Memory B cell (primary cell): ENCODE results near the gene SCUBE3.

Experiments
- ATAC-seq: fragments of 150-1000 bp; cut with Tn5 transposase; 2 replicates; pipeline ENCODE4 v1.10.0; 2021; ENCODE audit warnings: low read depth, mild to moderate bottlenecking, moderate library complexity
- DNase-seq, 2 donors: peaks; one replicate each; pipeline ENCODE4 v3.0.0; 2022; ENCODE audit warnings: low spot score in 2 of 2
- H3K27ac Mint-ChIP-seq: one replicate; pipeline ENCODE4 v1.8.0; 2022; ENCODE audit warnings: mild to moderate bottlenecking, moderate library complexity, mixed read lengths
- H3K27me3 Mint-ChIP-seq: one replicate; pipeline ENCODE4 v1.8.0; 2022; ENCODE audit warnings: mixed read lengths
- H3K36me3 Mint-ChIP-seq: one replicate; pipeline ENCODE4 v1.8.0; 2022; ENCODE audit warnings: mild to moderate bottlenecking, mixed read lengths
- H3K4me1 Mint-ChIP-seq: one replicate; pipeline ENCODE4 v1.8.0; 2022; ENCODE audit warnings: mixed read lengths
- H3K4me3 Mint-ChIP-seq: one replicate; pipeline ENCODE4 v1.8.0; 2022; ENCODE audit warnings: mild to moderate bottlenecking, moderate library complexity, mixed read lengths
- H3K9me3 Mint-ChIP-seq: one replicate; pipeline ENCODE4 v1.8.0; 2022; ENCODE audit warnings: mixed read lengths

SCUBE3 gene

DNA sequence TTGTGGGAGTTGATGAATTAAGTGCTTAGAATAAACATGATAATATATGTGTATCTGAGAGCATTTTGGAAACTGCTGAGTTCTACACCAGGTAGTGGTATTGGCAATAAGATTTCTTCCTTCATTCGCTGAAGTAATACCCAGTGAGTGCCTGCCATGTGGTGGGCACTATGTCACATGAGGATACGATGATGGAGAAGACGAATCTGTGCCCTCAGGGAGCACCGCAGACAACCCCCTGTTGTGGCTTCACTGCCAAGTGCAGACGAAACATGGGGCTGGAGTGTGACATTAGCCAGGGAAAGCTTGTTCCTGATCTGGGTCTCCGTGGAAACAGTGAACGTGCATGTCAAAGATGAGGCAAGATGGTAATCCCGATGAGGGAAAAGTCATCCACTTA lies 53.7 kb downstream of the SCUBE3 start:
- DNase-seq (no peak), ATAC-seq (no peak)
- Mint-ChIP-seq H3K9me3 (no peaks in the 10 kb centered on the region), H3K4me1 (peaks cover 20% of the 10 kb centered on the region), H3K27me3 (no peaks in the 10 kb centered on the region), H3K27ac (no peak overlapping the region), H3K4me3 (no peak overlapping the region), H3K36me3 (peaks cover 6% of the 10 kb centered on the region)

DNA sequence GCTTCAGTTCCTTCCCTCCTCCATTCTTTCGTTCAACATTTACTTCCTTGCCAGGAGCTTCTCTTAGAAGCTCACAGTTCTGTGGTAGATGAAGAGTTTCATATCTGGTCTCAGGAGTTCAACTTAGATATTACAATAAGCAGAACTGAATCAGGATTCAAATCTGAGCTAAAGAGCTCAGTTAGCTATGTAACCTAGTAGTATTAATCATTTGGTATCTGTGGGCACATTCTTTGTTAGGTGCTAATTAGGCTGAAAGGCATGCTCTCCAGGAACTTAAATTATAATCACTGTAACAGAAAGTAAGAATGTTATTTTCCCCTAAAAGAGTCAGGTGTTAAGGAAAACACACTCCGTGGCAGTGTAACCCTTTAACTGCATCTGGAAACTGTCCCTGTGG lies 54.1 kb downstream of the SCUBE3 start:
- Mint-ChIP-seq H3K9me3 (no peaks in the 10 kb centered on the region), H3K4me3 (no peak overlapping the region), H3K4me1 (peaks cover 15% of the 10 kb centered on the region), H3K36me3 (peaks cover 6% of the 10 kb centered on the region), H3K27ac (no peak overlapping the region), H3K27me3 (no peaks in the 10 kb centered on the region)
- ATAC-seq = no peak
- no peak for DNase-seq

DNA sequence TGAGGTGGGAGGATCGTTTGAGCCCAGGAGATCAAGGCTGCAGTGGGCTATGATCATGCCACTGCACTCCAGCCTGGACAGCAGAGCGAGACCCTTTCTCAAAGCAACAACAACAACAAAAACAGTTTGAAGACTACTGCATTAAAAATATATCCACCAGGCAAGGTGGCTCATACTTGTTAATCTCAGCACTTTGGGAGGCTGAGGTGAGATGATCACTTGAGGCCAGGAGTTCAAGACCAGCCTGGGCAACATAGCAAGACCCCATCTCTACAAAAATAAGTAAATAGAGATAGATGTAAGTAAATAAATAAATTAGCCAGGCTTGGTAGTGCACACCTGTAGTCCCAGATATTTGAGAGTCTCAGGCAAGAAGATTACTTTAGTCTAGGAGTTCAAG lies 58.2 kb downstream of the SCUBE3 start:
- no peak overlapping the region for H3K4me3 Mint-ChIP-seq
- H3K4me1 Mint-ChIP-seq = peaks cover 8% of the 10 kb centered on the region

DNA sequence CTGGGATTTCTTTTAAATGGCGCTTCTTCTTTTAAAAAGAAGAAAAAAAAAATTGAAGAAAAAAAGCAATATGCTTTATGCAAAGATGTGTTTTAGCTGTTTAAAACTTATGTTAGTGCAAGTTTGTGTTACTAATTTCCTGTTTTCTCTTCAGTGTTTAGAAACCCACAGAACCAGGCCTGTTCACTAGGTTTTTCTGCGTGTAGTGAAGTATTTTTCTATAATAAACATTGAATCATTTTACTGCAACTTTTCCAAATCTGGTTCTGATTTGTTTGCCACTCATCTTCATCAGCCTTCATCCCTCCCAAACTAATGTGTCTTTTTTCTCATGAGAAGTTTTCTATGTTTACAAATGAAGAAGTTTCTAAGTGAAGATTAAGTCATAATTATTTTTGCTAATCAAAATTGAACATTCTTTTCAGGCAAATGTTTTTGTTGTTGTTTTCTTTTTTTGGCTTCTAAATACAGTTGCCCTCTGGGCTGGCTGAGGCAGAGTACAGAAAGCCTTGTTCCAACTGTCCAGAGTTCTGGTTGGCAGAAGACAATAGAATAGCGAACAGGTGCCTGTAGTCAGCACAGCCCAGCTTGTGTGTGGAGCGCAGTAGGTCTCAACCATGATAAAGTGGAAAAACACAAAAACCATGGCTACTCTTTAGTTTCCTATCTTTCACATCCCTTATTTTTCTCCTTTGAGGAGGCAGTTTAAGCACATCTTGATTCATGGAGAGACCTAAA lies 60.2 kb downstream of the SCUBE3 start:
- H3K9me3 Mint-ChIP-seq = no peaks in the 10 kb centered on the region
- H3K27me3 Mint-ChIP-seq = no peaks in the 10 kb centered on the region
- peaks cover 11% of the 10 kb centered on the region for H3K4me1 Mint-ChIP-seq
- DNase-seq (no peak), ATAC-seq (no peak)
- no peak overlapping the region for H3K4me3 Mint-ChIP-seq
- no peak overlapping the region for H3K27ac Mint-ChIP-seq
- H3K36me3 Mint-ChIP-seq = peaks cover 3% of the 10 kb centered on the region

More for the DNA sequence above, 58.2 kb downstream of the SCUBE3 start:
- Mint-ChIP-seq H3K27ac (no peak overlapping the region), H3K27me3 (no peaks in the 10 kb centered on the region), H3K9me3 (no peaks in the 10 kb centered on the region), H3K36me3 (peaks cover 5% of the 10 kb centered on the region)
- ATAC-seq = no peak
- no peak for DNase-seq

DNA sequence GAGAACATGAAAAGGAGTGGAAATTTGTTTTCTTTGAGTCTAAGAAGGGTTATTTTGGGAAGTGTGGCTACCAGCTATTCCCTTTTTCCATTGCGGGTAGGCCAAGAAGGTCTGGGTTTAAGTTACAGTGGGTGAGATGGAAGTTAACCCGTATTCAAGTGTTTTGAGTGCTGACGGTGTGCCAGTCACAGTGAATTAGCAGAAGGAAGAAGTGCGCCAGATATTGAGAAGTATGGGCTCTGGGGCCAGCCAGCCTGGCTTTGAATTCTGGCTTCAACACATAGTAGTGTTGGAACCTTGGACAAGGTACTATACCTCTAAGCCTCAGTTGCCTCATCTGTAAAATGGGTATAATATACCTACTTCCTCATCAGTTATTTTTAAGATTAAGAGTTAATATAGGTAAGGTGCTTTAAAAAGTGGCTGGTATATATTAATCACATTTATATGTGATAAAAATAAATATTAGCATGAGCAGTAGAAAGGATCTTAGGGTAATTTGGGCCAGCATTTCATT lies 62.0 kb downstream of the SCUBE3 start:
- peaks cover 1% of the 10 kb centered on the region for H3K36me3 Mint-ChIP-seq
- peaks cover 11% of the 10 kb centered on the region for H3K4me1 Mint-ChIP-seq
- peak overlapping the region; percentile 35 for H3K27ac Mint-ChIP-seq
- DNase-seq = no peak
- no peak overlapping the region for H3K4me3 Mint-ChIP-seq
- H3K27me3 Mint-ChIP-seq = no peaks in the 10 kb centered on the region
- ATAC-seq = no peak
- H3K9me3 Mint-ChIP-seq = no peaks in the 10 kb centered on the region

DNA sequence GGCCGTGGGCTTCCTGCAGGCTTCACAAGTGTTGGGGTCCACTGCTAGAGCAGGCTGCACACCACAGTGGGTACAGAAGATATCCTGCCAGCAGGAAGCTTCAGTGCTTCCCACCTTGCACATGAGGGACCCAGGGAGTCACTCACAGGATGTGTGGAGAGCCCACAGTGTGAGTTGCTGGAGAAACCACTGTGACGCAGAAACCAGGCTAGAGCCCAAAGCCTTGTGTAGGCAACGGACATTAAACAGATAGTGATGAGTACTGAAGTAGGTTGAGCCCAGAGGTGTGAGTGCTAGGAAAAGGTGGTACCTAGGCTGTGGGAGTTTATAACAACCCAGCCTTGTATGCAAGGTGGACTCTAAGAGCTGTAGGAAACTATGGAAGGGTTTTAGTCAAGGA lies 65.0 kb downstream of the SCUBE3 start:
- DNase-seq = no peak
- Mint-ChIP-seq H3K9me3 (no peaks in the 10 kb centered on the region), H3K4me1 (peaks cover 11% of the 10 kb centered on the region), H3K4me3 (no peak overlapping the region), H3K27me3 (no peaks in the 10 kb centered on the region), H3K36me3 (peaks cover 13% of the 10 kb centered on the region), H3K27ac (no peak overlapping the region)
- no peak for ATAC-seq

DNA sequence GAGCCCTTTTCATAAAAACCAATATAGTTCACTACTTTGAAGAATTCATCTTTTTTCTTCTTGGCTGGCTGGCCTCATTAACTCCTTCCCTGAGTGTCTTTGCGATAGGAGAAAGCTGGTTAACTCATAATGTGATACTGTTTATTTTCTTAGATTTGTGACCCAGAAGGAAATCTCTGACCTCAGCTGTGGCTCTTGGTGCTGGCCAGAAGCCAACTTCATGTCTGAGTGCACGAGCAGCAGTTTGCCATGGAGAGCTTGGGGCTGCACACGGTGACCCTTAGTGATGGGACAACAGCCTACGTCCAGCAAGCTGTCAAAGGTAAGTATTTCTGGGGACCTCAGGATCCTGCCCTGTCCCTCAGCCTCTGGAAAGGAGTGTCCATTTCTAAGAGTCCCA lies 67.1 kb downstream of the SCUBE3 start:
- Mint-ChIP-seq H3K4me3 (no peak overlapping the region), H3K9me3 (no peaks in the 10 kb centered on the region), H3K27ac (no peak overlapping the region), H3K27me3 (no peaks in the 10 kb centered on the region), H3K36me3 (peaks cover 21% of the 10 kb centered on the region), H3K4me1 (peaks cover 8% of the 10 kb centered on the region)
- DNase-seq (no peak), ATAC-seq (no peak)

DNA sequence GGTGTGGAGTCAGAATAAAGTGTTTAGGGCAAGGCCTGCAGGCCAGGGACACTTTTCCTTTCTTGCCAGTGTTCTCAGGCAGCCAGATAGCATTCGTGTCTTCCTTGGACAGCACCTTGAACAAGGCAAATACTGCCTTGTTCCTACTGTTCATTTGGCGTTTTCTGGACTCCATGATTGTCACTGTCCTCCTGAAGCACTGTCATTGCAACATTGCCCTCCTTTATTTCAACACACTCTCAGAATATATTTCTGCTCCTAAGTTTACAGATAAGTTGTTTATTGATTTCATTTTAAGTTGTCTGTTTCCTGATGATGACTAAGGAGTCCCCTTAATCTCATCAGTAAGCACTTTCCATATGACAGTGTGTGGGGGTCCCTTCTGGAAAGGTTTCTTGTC lies 68.7 kb downstream of the SCUBE3 start:
- Mint-ChIP-seq H3K4me1 (peaks cover 4% of the 10 kb centered on the region), H3K4me3 (no peak overlapping the region), H3K36me3 (peaks cover 31% of the 10 kb centered on the region), H3K27ac (no peak overlapping the region), H3K27me3 (no peaks in the 10 kb centered on the region), H3K9me3 (no peaks in the 10 kb centered on the region)
- ATAC-seq (no peak), DNase-seq (no peak)

DNA sequence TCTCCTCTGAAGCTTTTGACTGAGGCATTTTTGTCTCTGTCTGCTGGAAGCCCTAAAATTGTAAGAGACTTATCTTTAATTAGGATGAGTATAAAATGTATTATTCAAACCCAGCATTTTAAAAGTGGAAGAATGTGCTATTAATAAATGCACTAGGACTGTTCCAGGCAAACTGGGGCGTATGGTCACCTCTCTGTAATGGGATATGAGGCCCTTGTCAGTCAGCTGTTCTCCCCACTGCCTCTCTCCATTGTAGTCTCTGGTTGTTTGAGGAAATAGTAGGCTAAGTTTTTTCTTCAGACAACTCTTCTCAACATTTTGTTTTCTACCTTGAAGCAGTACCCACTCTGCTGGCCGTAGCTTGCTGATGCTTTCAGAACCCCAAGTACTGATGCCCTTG lies 69.6 kb downstream of the SCUBE3 start:
- Mint-ChIP-seq H3K4me1 (peaks cover 4% of the 10 kb centered on the region), H3K4me3 (no peak overlapping the region), H3K36me3 (peaks cover 31% of the 10 kb centered on the region), H3K9me3 (no peaks in the 10 kb centered on the region), H3K27me3 (no peaks in the 10 kb centered on the region), H3K27ac (peak overlapping the region; percentile 35)
- DNase-seq (no peak), ATAC-seq (no peak)

DNA sequence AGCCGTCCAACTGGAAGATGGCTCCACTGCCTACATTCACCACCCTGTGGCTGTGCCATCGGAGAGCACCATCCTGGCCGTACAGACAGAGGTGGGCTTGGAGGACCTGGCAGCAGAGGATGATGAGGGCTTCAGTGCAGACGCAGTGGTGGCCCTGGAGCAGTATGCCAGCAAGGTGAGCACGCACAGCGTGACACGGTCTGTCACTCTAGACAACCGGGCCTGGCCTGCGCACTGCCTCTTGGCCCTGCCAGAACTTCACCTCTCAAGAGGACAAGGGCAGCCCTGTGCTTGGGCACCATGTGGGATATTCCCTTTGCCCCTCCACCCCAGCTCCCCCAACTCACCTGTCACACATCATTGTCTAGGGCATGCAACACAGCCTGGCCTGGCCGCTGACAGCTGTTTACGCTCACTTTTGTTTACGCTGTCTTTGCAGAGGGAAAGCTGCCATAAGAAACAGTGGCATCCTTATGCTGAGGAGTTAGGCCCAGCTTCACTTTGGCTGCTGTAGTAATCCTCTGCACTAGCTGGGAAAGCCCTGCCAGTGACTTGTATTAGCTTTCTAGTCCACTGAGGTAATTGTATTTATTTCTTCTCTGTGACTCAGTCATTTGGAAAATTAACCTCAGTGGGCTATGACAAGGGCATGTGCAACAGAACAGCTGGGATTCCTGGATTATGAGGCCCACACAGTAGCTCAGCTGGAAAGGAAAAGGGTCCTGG lies 74.1 kb downstream of the SCUBE3 start:
- DNase-seq (no peak), ATAC-seq (no peak)
- Mint-ChIP-seq H3K4me3 (no peak overlapping the region), H3K4me1 (peaks cover 9% of the 10 kb centered on the region), H3K36me3 (peaks cover 46% of the 10 kb centered on the region), H3K27me3 (no peaks in the 10 kb centered on the region), H3K9me3 (no peaks in the 10 kb centered on the region), H3K27ac (no peak overlapping the region)

DNA sequence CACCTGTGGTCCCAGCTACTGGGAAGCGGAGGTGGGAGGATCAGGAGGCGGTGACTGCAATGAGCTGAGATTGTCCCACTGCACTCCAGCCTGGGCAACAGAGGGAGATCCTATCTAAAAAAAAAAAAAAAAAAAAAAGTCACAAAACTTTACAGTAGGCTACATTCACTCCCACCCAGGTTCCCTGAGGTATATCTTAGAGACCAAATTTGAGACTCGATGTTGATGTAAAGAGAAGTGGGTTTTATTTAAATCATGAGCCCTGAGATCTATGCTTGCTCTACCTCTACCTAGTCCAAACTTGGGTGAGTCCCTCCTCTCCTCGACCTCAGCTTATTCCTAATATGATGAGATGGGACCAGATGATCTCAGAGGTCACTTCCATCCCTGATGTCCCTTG lies 75.1 kb downstream of the SCUBE3 start:
- DNase-seq (no peak), ATAC-seq (no peak)
- H3K27ac Mint-ChIP-seq = no peak overlapping the region
- H3K9me3 Mint-ChIP-seq = no peaks in the 10 kb centered on the region
- H3K36me3 Mint-ChIP-seq = peaks cover 44% of the 10 kb centered on the region
- H3K4me3 Mint-ChIP-seq = no peak overlapping the region
- peaks cover 9% of the 10 kb centered on the region for H3K4me1 Mint-ChIP-seq
- H3K27me3 Mint-ChIP-seq = no peaks in the 10 kb centered on the region

DNA sequence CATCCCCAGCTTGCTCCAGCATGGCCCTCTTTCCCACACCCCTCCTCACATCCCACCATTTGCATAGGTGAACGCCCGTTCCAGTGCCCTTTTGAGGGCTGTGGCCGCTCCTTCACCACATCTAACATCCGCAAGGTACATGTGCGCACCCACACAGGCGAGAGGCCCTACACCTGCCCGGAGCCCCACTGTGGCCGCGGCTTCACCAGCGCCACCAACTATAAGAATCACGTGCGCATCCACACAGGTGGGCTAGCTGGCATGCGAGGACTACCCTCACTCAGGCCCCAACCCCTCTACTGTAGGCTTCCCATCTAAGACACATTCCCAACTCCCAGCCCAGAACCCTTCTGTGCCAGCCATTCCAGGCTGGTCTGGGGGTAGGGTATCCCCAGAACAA lies 77.7 kb downstream of the SCUBE3 start:
- ATAC-seq (no peak), DNase-seq (no peak)
- Mint-ChIP-seq H3K36me3 (peaks cover 34% of the 10 kb centered on the region), H3K9me3 (no peaks in the 10 kb centered on the region), H3K4me3 (no peak overlapping the region), H3K27ac (no peak overlapping the region), H3K4me1 (peaks cover 13% of the 10 kb centered on the region), H3K27me3 (no peaks in the 10 kb centered on the region)

DNA sequence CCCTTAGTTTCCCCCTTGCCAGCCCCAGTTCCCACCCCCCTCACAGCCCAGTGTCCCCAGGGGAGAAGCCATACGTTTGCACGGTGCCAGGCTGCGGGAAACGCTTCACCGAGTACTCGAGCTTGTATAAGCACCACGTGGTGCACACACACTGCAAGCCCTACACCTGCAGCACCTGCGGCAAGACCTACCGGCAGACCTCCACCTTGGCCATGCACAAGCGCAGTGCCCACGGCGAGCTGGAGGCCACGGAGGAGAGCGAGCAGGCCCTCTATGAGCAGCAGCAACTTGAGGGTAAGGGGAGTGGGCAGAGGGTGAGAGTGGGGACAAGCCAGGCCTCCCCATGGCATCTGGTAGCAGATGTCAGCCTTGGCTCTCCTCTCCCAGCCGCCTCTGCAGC lies 78.7 kb downstream of the SCUBE3 start:
- ATAC-seq (peak; percentile 79), DNase-seq (no peak)
- Mint-ChIP-seq H3K4me3 (no peak overlapping the region), H3K27me3 (no peaks in the 10 kb centered on the region), H3K4me1 (peaks cover 13% of the 10 kb centered on the region), H3K36me3 (peaks cover 30% of the 10 kb centered on the region), H3K27ac (peak overlapping the region; percentile 6), H3K9me3 (no peaks in the 10 kb centered on the region)

DNA sequence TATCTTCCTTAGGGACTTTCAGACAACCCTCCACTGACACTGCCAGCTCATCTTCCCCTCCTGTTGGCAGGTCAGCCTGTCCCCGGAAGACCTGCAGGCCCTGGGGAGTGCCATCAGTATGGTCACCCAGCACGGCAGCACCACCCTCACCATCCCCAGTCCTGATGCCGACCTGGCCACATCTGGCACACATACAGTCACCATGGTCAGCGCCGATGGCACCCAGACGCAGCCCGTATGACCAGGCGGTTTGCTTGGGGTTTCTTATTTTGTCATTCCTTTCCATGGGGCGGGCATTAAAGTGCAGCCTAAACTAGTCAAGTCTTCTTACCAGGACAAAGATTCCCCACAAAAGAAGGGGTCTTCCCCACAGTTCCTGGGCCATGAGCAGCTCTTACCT lies 79.9 kb downstream of the SCUBE3 start:
- Mint-ChIP-seq H3K36me3 (peaks cover 30% of the 10 kb centered on the region), H3K9me3 (no peaks in the 10 kb centered on the region), H3K4me3 (no peak overlapping the region), H3K27me3 (no peaks in the 10 kb centered on the region), H3K4me1 (peaks cover 15% of the 10 kb centered on the region), H3K27ac (no peak overlapping the region)
- ATAC-seq = no peak
- no peak for DNase-seq
